PFSK-1 (cell line): ENCODE measurements around the gene SLC25A44.

Experiments
- FOXP2 ChIP-seq: optimal IDR thresholded peaks from 2 replicates; pipeline ENCODE3; 2011; ENCODE audit warnings: borderline replicate concordance, control low read depth, inconsistent platforms; ENCODE audit not compliant: insufficient read depth; ENCODE audit errors: extremely low read length, extremely low read depth
- POLR2AphosphoS5 ChIP-seq: IDR thresholded peaks from 2 replicates; pipeline ENCODE4 v1.6.1; 2012; ENCODE audit warnings: low read depth, mild to moderate bottlenecking, control low read depth, low read length, moderate library complexity
- REST ChIP-seq, 2 experiments: IDR thresholded peaks; 2 replicates each; pipeline versions ENCODE4 v1.6.1 to v1.8.0; 2011 to 2012; ENCODE audit warnings: low read depth in 2 of 2, low read length in 2 of 2, control low read depth in 1 of 2, inconsistent platforms in 1 of 2, mild to moderate bottlenecking in 1 of 2, moderate library complexity in 1 of 2; ENCODE audit not compliant: insufficient read depth in 1 of 2
- SIN3A ChIP-seq: IDR thresholded peaks from 2 replicates; pipeline ENCODE4 v1.6.1; 2012; ENCODE audit warnings: mild to moderate bottlenecking, low read length, moderate library complexity, borderline replicate concordance; ENCODE audit not compliant: insufficient read depth
- TAF1 ChIP-seq: IDR thresholded peaks from 2 replicates; pipeline ENCODE4 v1.6.1; 2012; ENCODE audit warnings: low read length, control low read depth, borderline replicate concordance; ENCODE audit not compliant: insufficient read depth

Gene SLC25A44

GRCh38 chr1:156176610-156177210, 17.2 kb upstream of the SLC25A44 start:
- TF ChIP-seq FOXP2 (no peak), SIN3A (no peak), TAF1 (no peak), POLR2AphosphoS5 (no peak), REST (IDR thresholded peaks at IDR 0.05; ENCODE audit: insufficient read depth in 1 of 2, low read depth in 2 of 2, low read length in 2 of 2) (no peak)

GRCh38 chr1:156177919-156178654, 15.8 kb upstream of the SLC25A44 start:
- no peak for TF ChIP-seq FOXP2
- TF ChIP-seq TAF1, result no peak
- TF ChIP-seq POLR2AphosphoS5, result no peak
- no peak for TF ChIP-seq REST (IDR thresholded peaks at IDR 0.05; ENCODE audit: insufficient read depth in 1 of 2, low read depth in 2 of 2, low read length in 2 of 2)
- no peak for TF ChIP-seq SIN3A

- no peak for TF ChIP-seq TAF1
- no peak for TF ChIP-seq POLR2AphosphoS5
- no peak for TF ChIP-seq SIN3A
- TF ChIP-seq FOXP2, result no peak
- TF ChIP-seq REST (IDR thresholded peaks at IDR 0.05; ENCODE audit: insufficient read depth in 1 of 2, low read depth in 2 of 2, low read length in 2 of 2), result no peak
Observed at GRCh38 chr1:156180471-156180870, 13.4 kb upstream of the SLC25A44 start.

GRCh38 chr1:156191292-156191964, 2.5 kb upstream of the SLC25A44 start:
- TF ChIP-seq REST (IDR thresholded peaks at IDR 0.05; ENCODE audit: insufficient read depth in 1 of 2, low read depth in 2 of 2, low read length in 2 of 2), result no peak
- no peak for TF ChIP-seq SIN3A
